Measurements from ENCODE around the gene PABPN1L. TPM values are rescaled to one million over a fixed set of nuclear protein-coding genes. Genes with fewer than 3 reads are reported as not detected.

PABPN1L gene
- total and polyA plus RNA-seq, 7 donors: 0.15 TPM; not detected in 6

- Histone ChIP-seq H3K27me3 (no peaks in the 10 kb centered on the region), H3K9me3 (no peaks in the 10 kb centered on the region), H3K4me1 (peaks cover 0 to 27% (median 20%) of the 10 kb centered on the region in 4 donors), H3K4me3 (peak overlapping the region; percentile 70 to 95 (median 80)), H3K36me3 (peaks cover 16 to 33% (median 18%) of the 10 kb centered on the region in 4 donors), H3K27ac (peak overlapping the region; percentile 77 to 88 (median 82))
- DNase-seq: peak; percentile 75
- TF ChIP-seq EP300 (IDR thresholded peaks at IDR 0.05) (no peak), POLR2A (IDR thresholded peaks at IDR 0.05) (no peak)
- intact Hi-C loops (cut with DNase I): loop anchor here (5.0 kb wide), 2 partner anchors 119 to 361 kb away; partner anchors contain the start of gene ZNF778
- 8 to 17% methylated on average over 50 of the region's 53 CpGs for WGBS, 2 donors
Measured at GRCh38 chr16:88856122-88856827, 10.2 kb downstream of the PABPN1L start.

- Histone ChIP-seq H3K4me3 (peak overlapping the region in 3 of 4 donors; percentile 70 to 95 (median 73)), H3K4me1 (peaks cover 0 to 27% (median 20%) of the 10 kb centered on the region in 4 donors), H3K27ac (peak overlapping the region; percentile 77 to 88 (median 82)), H3K36me3 (peaks cover 11 to 32% (median 13%) of the 10 kb centered on the region in 4 donors), H3K27me3 (no peaks in the 10 kb centered on the region), H3K9me3 (no peaks in the 10 kb centered on the region)
- TF ChIP-seq POLR2A (IDR thresholded peaks at IDR 0.05): no peak
- intact Hi-C loops (cut with DNase I): loop anchor here (5.0 kb wide), 2 partner anchors 118 to 362 kb away; partner anchors contain the start of gene ZNF778
- DNase-seq: no peak
- WGBS, 2 donors: 81 to 89% methylated on average over 13 of the region's 13 CpGs
Measured at GRCh38 chr16:88855736-88856121, 10.7 kb downstream of the PABPN1L start.

- no peak overlapping the region for H3K4me3 ChIP-seq
- no peaks in the 10 kb centered on the region for H3K27me3 ChIP-seq
- H3K27ac ChIP-seq: peak overlapping the region in 1 of 4 donors; percentile 88
- TF ChIP-seq POLR2AphosphoS5 (IDR thresholded peaks at IDR 0.05): no peak
- no peak for TF ChIP-seq EP300 (IDR thresholded peaks at IDR 0.05)
- no peak for TF ChIP-seq CTCF (IDR thresholded peaks at IDR 0.05)
- no peak for TF ChIP-seq POLR2A (IDR thresholded peaks at IDR 0.05)
- H3K4me1 ChIP-seq: peaks cover 0 to 27% (median 20%) of the 10 kb centered on the region in 4 donors
- no peak for DNase-seq
- intact Hi-C loops (cut with DNase I): loop anchor here (5.0 kb wide), 2 partner anchors 118 to 362 kb away; partner anchors contain the start of gene ZNF778
- 84 to 86% methylated on average over 8 of the region's 8 CpGs for WGBS, 2 donors
- H3K9me3 ChIP-seq: no peaks in the 10 kb centered on the region
- peaks cover 6 to 32% (median 8%) of the 10 kb centered on the region in 4 donors for H3K36me3 ChIP-seq
Measured at GRCh38 chr16:88855176-88855575, 11.3 kb downstream of the PABPN1L start.

- Histone ChIP-seq H3K4me3 (no peak overlapping the region), H3K27ac (no peak overlapping the region), H3K36me3 (peaks cover 2 to 32% (median 3%) of the 10 kb centered on the region in 4 donors), H3K9me3 (no peaks in the 10 kb centered on the region), H3K27me3 (no peaks in the 10 kb centered on the region), H3K4me1 (peaks cover 0 to 27% (median 20%) of the 10 kb centered on the region in 4 donors)
- intact Hi-C loops (cut with DNase I): loop anchor here (5.0 kb wide), 2 partner anchors 117 to 363 kb away; partner anchors contain the start of gene ZNF778
- TF ChIP-seq POLR2AphosphoS5 (IDR thresholded peaks at IDR 0.05) (no peak), EP300 (IDR thresholded peaks at IDR 0.05) (no peak), POLR2A (IDR thresholded peaks at IDR 0.05) (no peak), CTCF (IDR thresholded peaks at IDR 0.05) (no peak)
- WGBS, 2 donors: 54 to 66% methylated on average over 20 of the region's 20 CpGs
- DNase-seq: no peak
Measured at GRCh38 chr16:88854306-88855111, 12.0 kb downstream of the PABPN1L start.

GRCh38 chr16:88853325-88853941 lies 13.0 kb downstream of the PABPN1L start:
- Histone ChIP-seq H3K9me3 (no peaks in the 10 kb centered on the region), H3K4me1 (peaks cover 0 to 24% (median 19%) of the 10 kb centered on the region in 4 donors), H3K27me3 (no peaks in the 10 kb centered on the region), H3K4me3 (no peak overlapping the region), H3K27ac (no peak overlapping the region), H3K36me3 (peaks cover 0 to 26% (median 2%) of the 10 kb centered on the region in 4 donors)
- 84 to 89% methylated on average over 17 of the region's 17 CpGs for WGBS, 2 donors
- DNase-seq: no peak
- intact Hi-C loops (cut with DNase I): no loop called here
- TF ChIP-seq EP300 (IDR thresholded peaks at IDR 0.05) (no peak), POLR2AphosphoS5 (IDR thresholded peaks at IDR 0.05) (no peak), POLR2A (IDR thresholded peaks at IDR 0.05) (no peak), CTCF (IDR thresholded peaks at IDR 0.05) (no peak)

Measured in sigmoid colon (tissue), 7 donors.